ENCODE measurements around the gene POLA1.
"Not testable (repeated sequence)": the region's sequence is repeated elsewhere in the genome, so short reads cannot be mapped to it uniquely, and the experiment has no call there.

POLA1 gene

GRCh38 chrX:24693453-24694202 lies at the start of gene POLA1:
TSS of gene POLA1 (plus strand) at chrX:24693918. CDS start at chrX:24693962, 44 bp downstream.
- peak within 1 kb of the TSS; percentile 90 for H3K4me3 Mint-ChIP-seq
- no peaks in the 10 kb centered on the region for H3K9me3 Mint-ChIP-seq
- H3K27ac Mint-ChIP-seq = peak within 1 kb of the TSS; percentile 89
- no peaks in the 10 kb centered on the region for H3K27me3 Mint-ChIP-seq
- peaks cover 19% of the 10 kb centered on the region for H3K36me3 Mint-ChIP-seq (ENCODE audit: low read depth)
- peaks cover 28% of the 10 kb centered on the region for H3K4me1 Mint-ChIP-seq (ENCODE audit: low read depth)

- peaks cover 16% of the 10 kb centered on the region for H3K4me1 Mint-ChIP-seq (ENCODE audit: low read depth)
- H3K36me3 Mint-ChIP-seq (ENCODE audit: low read depth) = no peaks in the 10 kb centered on the region
- H3K4me3 Mint-ChIP-seq = peak overlapping the region; percentile 10
- no peaks in the 10 kb centered on the region for H3K9me3 Mint-ChIP-seq
- peaks cover 27% of the 10 kb centered on the region for H3K27me3 Mint-ChIP-seq
- no peak overlapping the region for H3K27ac Mint-ChIP-seq
Measured at GRCh38 chrX:24646006-24646405, 47.7 kb upstream of the POLA1 start.

- H3K27me3 Mint-ChIP-seq = peaks cover 27% of the 10 kb centered on the region
- peaks cover 16% of the 10 kb centered on the region for H3K4me1 Mint-ChIP-seq (ENCODE audit: low read depth)
- no peaks in the 10 kb centered on the region for H3K9me3 Mint-ChIP-seq
- H3K36me3 Mint-ChIP-seq (ENCODE audit: low read depth) = no peaks in the 10 kb centered on the region
- H3K27ac Mint-ChIP-seq = no peak overlapping the region
- H3K4me3 Mint-ChIP-seq = peak overlapping the region; percentile 56
Measured at GRCh38 chrX:24646745-24647182, 47.0 kb upstream of the POLA1 start.

- Mint-ChIP-seq H3K4me3 (peak within 1 kb of the TSS; percentile 56), H3K36me3 (ENCODE audit: low read depth) (no peaks in the 10 kb centered on the region), H3K27ac (no peak within 1 kb of the TSS), H3K4me1 (ENCODE audit: low read depth) (peaks cover 16% of the 10 kb centered on the region), H3K9me3 (no peaks in the 10 kb centered on the region), H3K27me3 (peaks cover 27% of the 10 kb centered on the region)
Measured at GRCh38 chrX:24647257-24648058, 46.3 kb upstream of the POLA1 start, which contains the start of gene PCYT1B. TSS of gene PCYT1B (minus strand) at chrX:24647347. CDS start at chrX:24647105, 242 bp downstream.

GRCh38 chrX:24648495-24648894 lies 45.2 kb upstream of the POLA1 start:
- peaks cover 16% of the 10 kb centered on the region for H3K4me1 Mint-ChIP-seq (ENCODE audit: low read depth)
- H3K27me3 Mint-ChIP-seq = peaks cover 27% of the 10 kb centered on the region
- no peaks in the 10 kb centered on the region for H3K36me3 Mint-ChIP-seq (ENCODE audit: low read depth)
- no peak overlapping the region for H3K27ac Mint-ChIP-seq
- no peak overlapping the region for H3K4me3 Mint-ChIP-seq
- no peaks in the 10 kb centered on the region for H3K9me3 Mint-ChIP-seq

- H3K4me3 Mint-ChIP-seq = no peak overlapping the region
- no peaks in the 10 kb centered on the region for H3K36me3 Mint-ChIP-seq (ENCODE audit: low read depth)
- peaks cover 24% of the 10 kb centered on the region for H3K27me3 Mint-ChIP-seq
- H3K9me3 Mint-ChIP-seq = no peaks in the 10 kb centered on the region
- H3K4me1 Mint-ChIP-seq (ENCODE audit: low read depth) = peaks cover 12% of the 10 kb centered on the region
- H3K27ac Mint-ChIP-seq = no peak overlapping the region
Measured at GRCh38 chrX:24651783-24652182, 41.9 kb upstream of the POLA1 start.

- H3K27ac Mint-ChIP-seq; H3K4me1 Mint-ChIP-seq (ENCODE audit: low read depth); H3K4me3 Mint-ChIP-seq; H3K27me3 Mint-ChIP-seq; H3K9me3 Mint-ChIP-seq; H3K36me3 Mint-ChIP-seq (ENCODE audit: low read depth): not testable (repeated sequence)
Measured at GRCh38 chrX:24655679-24656078, 38.0 kb upstream of the POLA1 start.

- Mint-ChIP-seq H3K27ac (no peak overlapping the region), H3K4me1 (ENCODE audit: low read depth) (no peaks in the 10 kb centered on the region), H3K27me3 (no peaks in the 10 kb centered on the region), H3K36me3 (ENCODE audit: low read depth) (no peaks in the 10 kb centered on the region), H3K4me3 (no peak overlapping the region), H3K9me3 (no peaks in the 10 kb centered on the region)
Measured at GRCh38 chrX:24657671-24658386, 35.9 kb upstream of the POLA1 start.

- H3K27ac Mint-ChIP-seq = no peak overlapping the region
Measured at GRCh38 chrX:24658421-24658820, 35.3 kb upstream of the POLA1 start.

GRCh38 chrX:24659106-24659505 lies 34.6 kb upstream of the POLA1 start:
- Mint-ChIP-seq H3K4me1 (ENCODE audit: low read depth) (no peaks in the 10 kb centered on the region), H3K4me3 (no peak overlapping the region), H3K9me3 (no peaks in the 10 kb centered on the region), H3K27ac (no peak overlapping the region), H3K36me3 (ENCODE audit: low read depth) (no peaks in the 10 kb centered on the region), H3K27me3 (no peaks in the 10 kb centered on the region)

More at GRCh38 chrX:24658421-24658820, 35.3 kb upstream of the POLA1 start:
- H3K9me3 Mint-ChIP-seq = no peaks in the 10 kb centered on the region
- H3K4me3 Mint-ChIP-seq = no peak overlapping the region
- no peaks in the 10 kb centered on the region for H3K36me3 Mint-ChIP-seq (ENCODE audit: low read depth)
- H3K27me3 Mint-ChIP-seq = no peaks in the 10 kb centered on the region
- no peaks in the 10 kb centered on the region for H3K4me1 Mint-ChIP-seq (ENCODE audit: low read depth)

GRCh38 chrX:24659646-24660045 lies 34.1 kb upstream of the POLA1 start:
- H3K27ac Mint-ChIP-seq = no peak overlapping the region

GRCh38 chrX:24661292-24661691 lies 32.4 kb upstream of the POLA1 start:
- H3K9me3 Mint-ChIP-seq = no peaks in the 10 kb centered on the region
- no peak overlapping the region for H3K27ac Mint-ChIP-seq
- no peaks in the 10 kb centered on the region for H3K4me1 Mint-ChIP-seq (ENCODE audit: low read depth)
- H3K4me3 Mint-ChIP-seq = no peak overlapping the region
- no peaks in the 10 kb centered on the region for H3K36me3 Mint-ChIP-seq (ENCODE audit: low read depth)
- H3K27me3 Mint-ChIP-seq = no peaks in the 10 kb centered on the region

More at GRCh38 chrX:24659646-24660045, 34.1 kb upstream of the POLA1 start:
- Mint-ChIP-seq H3K9me3 (no peaks in the 10 kb centered on the region), H3K27me3 (no peaks in the 10 kb centered on the region), H3K4me3 (no peak overlapping the region), H3K36me3 (ENCODE audit: low read depth) (no peaks in the 10 kb centered on the region), H3K4me1 (ENCODE audit: low read depth) (no peaks in the 10 kb centered on the region)

GRCh38 chrX:24662352-24662751 lies 31.4 kb upstream of the POLA1 start:
- no peaks in the 10 kb centered on the region for H3K27me3 Mint-ChIP-seq
- no peak overlapping the region for H3K4me3 Mint-ChIP-seq
- H3K9me3 Mint-ChIP-seq = no peaks in the 10 kb centered on the region
- no peaks in the 10 kb centered on the region for H3K4me1 Mint-ChIP-seq (ENCODE audit: low read depth)
- H3K27ac Mint-ChIP-seq = no peak overlapping the region
- no peaks in the 10 kb centered on the region for H3K36me3 Mint-ChIP-seq (ENCODE audit: low read depth)

- no peaks in the 10 kb centered on the region for H3K9me3 Mint-ChIP-seq
- peaks cover 6% of the 10 kb centered on the region for H3K27me3 Mint-ChIP-seq
- H3K4me1 Mint-ChIP-seq (ENCODE audit: low read depth) = no peaks in the 10 kb centered on the region
- H3K4me3 Mint-ChIP-seq = no peak overlapping the region
- H3K36me3 Mint-ChIP-seq (ENCODE audit: low read depth) = no peaks in the 10 kb centered on the region
- H3K27ac Mint-ChIP-seq = no peak overlapping the region
Measured at GRCh38 chrX:24668111-24668510, 25.6 kb upstream of the POLA1 start.

Data from stimulated activated naive CD8-positive, alpha-beta T cell treated with anti-CD3 and anti-CD28 coated beads, Interleukin-15, Interleukin-2, amounts not matched to agents 100 ng/mL and 50 ng/mL, for 24 hours (primary cell).